HT1080 (cell line): ENCODE data around the gene CYTH1. TPM values are rescaled to one million over a fixed set of nuclear protein-coding genes. Genes with fewer than 3 reads are reported as not detected.

Source experiments
- DNase-seq: peaks from one replicate; pipeline ENCODE4 v3.0.0-alpha.2; 2015; ENCODE audit warnings: low read depth
- total RNA-seq: library from RNA; depleted of rRNA; stranded (reverse); fragments of >200 nt; shearing (Covaris generic); gene quantifications from 2 replicates; pipeline ENCODE4 v1.2.3, GENCODE V29; 2014

The CYTH1 gene
- total RNA-seq, 1 experiment from 2014 or later = 13.4 TPM

DNA sequence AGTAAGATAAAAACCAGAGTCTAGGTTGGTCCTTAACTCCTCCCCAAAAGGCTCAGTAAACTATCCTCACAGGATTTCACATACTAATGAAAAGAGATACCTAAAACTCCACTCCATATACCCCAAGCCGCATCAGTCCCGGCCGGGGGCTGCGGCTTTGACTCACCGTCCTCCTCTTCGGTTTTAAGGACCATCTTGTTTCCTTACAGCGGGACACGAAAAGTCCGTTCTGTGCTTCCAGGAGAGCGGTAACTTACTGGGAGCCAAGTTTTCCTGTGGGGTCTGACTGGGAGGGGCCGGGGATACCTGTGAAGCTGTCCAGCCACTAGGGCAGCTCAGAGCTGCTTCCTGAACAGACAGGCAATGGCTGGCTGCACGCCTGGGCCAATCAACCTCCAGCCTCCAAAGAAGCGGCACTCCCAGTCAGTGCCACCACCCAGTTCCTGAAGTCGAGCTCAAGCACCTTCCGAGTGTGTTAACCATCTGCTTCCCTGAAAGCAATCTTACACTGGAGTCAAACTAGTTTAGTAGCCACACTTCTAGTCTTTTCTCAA is 45.5 kb downstream of the CYTH1 start:
- peak; percentile 62 for DNase-seq

DNA sequence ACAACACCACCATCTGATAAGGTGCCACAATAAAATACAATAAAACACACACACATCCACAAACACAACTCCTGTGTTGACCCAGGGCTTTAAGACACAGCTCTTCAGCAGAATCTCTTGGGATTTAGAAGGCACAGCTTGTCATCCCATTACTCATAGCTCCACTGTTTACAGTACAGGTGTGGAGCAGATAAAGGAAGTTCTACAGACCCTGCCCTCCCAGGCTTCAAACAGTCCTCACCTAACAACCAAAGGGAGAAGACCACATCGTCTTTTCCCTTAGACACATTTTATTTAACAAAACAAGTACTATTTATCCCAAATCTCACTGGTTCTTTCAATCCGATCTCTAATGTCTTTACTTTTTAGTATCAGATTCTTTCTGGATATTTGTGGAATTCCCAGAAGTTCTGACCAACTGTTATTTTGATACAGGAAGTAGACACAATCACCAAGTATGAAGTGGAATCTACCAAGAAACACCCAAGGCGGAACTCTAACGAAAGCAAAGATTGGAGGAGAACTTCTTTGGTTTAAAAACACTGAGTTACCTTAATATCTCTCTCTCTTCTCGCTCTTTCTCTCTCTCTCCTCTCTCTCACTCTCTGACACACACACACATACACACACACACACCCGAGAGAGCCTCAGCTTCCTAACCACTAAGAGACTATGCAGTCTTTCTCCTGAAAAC is 46.1 kb downstream of the CYTH1 start:
- DNase-seq = peak; percentile 56

DNA sequence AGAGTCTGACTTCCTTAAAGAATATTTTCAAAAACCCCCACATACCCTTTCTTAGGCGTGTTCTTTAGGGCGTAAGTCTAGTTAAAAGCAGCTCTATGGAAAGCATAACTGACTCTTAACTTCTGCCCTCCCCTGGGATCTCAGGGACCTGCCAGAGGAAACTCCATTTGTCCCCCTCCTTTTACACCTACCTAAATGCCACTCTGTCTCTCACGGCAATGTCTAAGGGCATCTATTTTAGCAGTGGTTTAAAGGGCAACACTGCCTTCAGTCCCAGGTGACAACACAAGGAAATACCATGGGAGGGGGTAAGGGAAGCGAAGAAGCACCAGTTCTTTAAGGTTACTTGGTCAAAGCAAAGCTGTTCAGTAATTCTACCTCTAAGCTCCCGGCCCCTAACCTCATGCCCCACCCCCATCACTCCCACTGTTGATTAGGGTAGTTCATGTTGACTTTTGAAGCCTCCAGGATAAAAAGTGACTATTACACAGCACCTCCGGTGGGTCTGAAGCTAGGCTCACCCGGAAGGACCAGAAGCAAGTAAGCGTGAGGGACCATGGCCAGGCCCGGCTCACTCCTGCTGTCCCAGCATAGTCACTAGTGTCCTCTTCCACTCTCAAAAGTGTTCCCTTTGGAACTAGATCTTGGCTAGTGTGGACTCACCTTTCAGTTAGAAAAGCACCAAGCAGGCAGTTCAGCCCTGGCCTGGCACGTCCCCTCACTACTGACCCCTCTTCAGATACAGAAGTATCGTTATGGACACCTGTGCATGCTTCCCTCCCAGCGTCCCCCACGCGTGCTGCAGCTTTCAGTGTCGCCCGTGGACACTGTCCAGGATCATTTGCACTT is 47.1 kb downstream of the CYTH1 start:
- DNase-seq = no peak

DNA sequence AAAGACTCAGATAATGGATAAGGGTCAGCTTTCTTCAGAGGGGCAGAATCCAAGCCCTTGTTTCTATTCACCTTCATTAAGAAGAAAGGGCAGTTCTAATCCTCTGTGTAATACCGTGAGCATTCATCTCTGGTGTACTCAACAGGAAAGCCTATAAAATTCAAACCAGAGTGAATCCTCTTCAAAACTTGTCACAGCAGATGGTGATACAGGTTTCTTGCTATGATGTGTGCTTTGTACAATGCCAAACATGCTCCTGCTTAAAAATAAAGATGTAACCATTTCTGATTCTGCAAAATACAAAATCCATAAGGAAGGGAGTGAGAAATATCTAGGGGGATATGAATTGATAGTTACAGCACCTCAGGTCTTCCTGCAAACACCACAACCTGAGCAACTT is 49.7 kb downstream of the CYTH1 start:
- DNase-seq = no peak

DNA sequence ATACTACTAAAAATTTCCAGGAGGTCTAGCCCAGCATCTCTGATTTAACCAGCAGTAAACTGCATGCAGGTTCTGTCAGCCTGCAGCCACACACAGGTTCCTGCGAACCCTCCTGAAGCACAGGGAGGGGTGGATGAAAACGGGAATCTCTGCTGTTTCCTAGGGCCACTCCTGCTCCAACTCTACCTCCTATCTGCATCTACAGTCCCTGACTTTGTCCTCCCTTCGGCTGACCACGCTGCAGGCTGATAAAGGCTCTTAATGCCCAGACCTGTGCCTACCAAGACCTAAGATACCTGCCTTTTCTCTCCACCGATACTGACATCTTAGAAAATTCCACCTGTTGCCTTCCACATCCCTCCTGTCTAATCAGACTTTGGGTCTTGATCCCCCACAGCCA is 50.2 kb downstream of the CYTH1 start:
- DNase-seq = no peak

DNA sequence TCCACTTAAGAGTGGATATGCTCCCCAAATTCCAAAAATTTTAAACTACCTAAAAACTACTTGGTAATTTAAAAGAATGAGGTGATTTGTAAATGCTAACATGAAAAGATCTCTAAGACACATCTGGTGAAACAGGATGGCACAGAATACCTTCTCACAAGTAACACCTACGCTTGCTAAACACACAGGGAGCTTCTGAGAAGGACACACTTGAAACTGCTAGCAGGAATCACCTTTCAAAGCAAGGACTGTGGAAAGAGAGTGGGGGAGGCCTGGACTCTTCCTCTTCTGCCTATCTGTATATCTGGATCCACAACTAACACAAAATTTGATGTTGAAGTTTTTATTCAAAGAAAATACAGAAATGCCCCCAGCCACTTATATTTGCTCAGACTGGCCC is 52.4 kb downstream of the CYTH1 start:
- no peak for DNase-seq

DNA sequence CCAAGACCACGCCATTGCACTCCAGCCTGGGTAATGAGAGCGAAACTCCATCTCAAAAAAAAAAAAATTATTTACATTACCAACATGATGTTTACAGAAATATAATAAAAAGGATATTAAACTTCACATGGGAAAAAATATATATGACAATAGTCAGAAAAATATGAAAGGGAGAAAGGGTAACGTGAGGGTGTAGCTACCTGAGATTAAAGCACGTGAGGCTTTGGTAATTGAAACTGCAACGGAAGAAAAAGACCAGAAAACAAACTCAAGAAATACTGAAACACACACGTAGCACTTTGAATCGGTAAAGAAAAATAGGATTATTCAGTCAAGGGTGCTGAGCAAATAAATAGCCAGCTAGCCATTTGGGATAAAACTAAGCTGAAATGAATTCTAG is 53.6 kb downstream of the CYTH1 start:
- no peak for DNase-seq

DNA sequence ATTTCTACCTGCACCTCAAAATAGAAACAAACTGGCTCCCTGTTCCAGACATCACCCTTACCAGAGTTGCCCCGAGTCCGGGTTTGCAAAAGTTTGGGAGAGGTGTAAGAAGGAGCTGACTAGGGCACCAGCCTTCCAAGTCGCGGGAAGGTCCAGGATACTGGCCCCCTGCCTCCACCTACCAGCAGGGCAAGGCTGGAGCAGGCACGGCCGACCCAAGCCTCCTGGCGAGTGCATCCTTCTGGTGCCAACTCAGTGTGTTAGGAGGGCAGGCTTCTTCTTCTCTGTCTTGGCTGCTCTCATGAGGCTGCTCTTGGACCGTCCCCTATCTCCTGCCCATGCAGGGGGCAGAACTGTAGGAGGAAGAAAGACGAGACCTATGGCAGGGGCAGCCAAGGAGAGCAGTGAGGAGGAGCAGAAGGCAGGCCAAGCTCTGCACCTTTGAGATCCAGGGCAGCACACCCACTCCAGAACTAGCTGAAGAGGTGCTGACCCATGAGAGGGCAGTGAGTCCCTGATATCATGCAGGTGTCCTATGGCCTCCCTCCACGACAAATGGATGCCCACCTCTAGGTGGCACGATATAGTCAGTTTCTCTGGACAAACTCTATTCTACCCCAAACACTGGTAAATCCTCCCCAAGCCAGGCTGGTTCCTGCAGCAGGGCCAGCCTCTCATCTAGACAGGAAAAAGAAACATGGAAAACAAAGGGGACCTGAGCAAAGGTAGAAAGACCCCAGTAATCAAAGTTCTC is 54.4 kb downstream of the CYTH1 start:
- no peak for DNase-seq

DNA sequence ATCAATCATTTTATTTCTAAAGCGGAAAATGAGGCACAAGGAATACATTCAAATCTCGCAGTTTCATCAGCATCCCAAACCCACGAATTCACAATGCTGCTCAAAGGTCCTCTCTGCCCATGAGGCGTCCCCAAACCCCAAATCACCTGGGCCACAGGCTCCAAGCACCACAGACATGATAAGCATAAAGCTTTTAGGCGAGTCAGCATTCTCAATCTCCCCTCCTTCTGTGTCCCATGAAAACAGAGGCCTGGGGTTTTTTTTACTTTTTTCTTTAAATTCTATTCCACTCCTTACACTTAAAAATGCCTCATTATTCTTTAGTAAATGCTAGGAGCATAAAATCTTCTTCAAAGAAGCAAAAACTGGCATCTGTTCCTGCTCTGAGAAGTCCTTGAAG is 55.0 kb downstream of the CYTH1 start:
- DNase-seq = no peak

DNA sequence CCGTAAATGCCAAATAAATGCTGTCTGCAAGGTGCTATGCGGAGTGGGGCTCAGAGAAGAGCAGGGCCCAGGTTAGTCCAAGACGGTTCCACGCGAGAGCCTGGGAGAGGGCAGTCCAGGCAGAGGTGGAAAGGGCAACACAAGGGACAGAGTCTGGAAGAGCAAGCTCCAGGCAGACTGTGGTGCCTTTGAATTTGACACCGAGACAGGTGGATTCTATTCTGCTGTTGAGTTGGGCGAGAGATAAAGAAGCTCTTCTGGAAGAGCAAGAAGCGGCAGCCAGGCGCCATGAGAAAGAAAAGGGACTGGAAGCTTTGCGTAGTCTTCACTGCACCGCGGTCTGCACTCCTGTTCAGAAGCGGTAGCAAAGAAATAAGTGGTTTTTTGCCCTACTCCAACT is 55.6 kb downstream of the CYTH1 start:
- no peak for DNase-seq

DNA sequence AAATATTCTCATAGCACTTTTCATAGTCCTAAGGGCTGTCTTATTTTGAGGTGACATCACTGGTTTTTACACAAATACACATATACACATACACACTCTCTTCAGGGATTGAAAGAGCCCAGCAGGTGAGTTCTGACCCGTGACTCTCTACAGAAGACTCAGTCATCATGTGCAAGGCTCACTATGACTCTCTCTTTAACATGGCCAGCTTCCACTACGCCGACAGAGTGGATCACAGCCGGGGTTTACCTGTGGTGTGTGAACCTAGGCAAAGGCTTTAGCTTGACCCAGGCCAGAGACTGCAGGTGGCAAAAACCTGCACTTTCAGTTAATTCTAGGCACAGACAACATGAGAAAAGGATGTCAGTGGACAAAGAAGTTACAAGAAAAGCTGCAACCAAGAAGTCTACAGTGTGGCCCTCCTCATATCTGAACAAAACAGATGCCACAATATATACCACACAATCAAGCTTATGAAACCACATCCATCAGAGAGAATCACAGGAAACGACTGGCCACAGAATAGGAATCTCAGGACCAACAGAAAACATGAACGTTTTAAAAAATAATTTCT is 56.5 kb downstream of the CYTH1 start:
- no peak for DNase-seq

DNA sequence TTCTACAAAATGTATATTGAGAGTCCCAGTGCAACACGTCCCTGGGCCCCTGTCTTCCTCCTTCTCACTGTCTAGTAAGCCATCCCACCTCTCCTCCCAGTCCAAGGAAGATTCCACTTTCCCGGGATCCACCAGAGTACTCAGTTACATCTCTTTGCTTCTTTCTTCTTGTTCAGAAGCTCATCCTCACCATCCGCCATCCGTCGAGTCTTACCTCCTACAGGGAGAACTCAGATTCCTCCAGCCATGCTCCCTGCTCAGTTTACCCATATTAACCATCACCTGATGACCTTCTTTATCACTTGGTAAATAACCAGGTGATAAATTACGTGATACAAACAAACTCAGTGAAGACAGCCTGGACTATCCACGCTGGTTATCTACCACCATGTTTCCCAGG is 57.1 kb downstream of the CYTH1 start:
- no peak for DNase-seq

DNA sequence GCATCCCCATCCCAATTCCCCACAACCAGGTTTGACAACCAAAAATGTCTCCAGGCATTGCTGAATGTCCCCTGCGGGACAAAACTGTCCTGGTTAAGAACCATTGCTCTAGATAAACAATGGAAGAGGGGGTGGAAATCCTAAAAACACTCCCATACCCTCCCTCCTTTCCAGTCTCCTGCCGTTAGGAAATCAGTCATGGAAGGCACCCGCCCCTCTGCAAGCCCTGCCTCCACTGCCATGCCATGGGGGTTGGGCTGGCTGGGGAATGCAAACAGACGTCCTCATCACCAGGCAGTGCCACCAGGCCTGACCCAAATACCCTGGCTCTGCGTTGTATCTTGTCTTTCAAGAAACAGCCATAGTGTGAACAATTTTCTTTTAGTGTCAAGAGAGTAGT is 57.5 kb downstream of the CYTH1 start:
- DNase-seq = no peak

DNA sequence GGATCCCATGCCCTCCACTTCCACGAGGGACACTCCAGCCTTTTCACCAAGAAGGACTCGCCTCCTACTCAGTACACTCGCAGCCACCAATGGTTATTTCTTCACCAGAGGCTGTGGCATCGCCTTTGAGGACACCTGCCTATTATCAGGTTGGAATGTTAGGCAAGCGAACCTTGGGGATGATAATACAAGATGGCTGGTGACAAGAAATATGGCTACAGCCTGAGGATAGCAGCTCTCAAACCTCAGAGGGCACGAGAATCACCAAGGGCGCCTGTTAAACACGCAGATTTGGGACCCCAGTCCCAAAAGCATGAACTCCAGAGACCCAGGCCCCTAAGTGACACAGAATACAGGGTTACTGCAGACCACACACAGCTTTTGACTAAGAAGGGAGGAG is 58.1 kb downstream of the CYTH1 start:
- DNase-seq = no peak

DNA sequence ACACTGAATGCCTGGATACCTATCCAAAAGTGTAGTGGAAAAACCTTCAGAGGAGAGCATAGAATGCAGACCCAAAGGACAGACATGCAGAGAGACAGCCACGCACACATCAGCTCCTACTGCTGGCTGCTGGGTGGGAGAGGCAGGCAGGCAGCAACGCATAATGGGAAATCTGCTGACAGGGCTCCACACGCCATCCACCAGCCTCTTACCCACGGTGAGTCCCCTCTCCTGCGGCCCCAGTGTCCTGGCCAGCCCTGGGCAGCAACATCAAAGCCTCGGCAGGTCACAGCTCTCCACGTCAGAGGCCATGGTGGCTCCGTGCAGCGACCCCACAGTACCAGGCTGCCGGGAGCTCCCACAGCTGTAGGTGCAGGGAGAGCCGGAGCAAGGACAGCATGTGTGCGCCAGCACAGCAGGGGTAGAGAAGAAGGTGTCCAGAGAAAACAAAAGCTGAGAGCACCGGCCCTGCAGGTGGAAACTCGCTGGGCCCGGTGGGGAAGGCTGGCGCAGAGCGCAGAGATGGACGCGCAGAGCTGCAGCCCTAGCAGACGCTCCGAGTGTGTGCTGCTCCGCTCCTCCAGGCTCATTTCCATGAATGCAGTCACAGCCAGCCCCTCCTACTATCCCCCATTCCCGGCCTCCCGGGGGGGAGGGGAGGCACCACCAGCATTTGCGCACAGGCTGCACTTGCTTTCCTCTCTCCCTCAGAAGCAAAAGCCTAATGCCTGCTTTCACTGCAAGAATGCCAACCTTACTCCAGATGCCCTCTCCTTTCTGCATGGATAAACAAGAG is 58.9 kb downstream of the CYTH1 start:
- no peak for DNase-seq

DNA sequence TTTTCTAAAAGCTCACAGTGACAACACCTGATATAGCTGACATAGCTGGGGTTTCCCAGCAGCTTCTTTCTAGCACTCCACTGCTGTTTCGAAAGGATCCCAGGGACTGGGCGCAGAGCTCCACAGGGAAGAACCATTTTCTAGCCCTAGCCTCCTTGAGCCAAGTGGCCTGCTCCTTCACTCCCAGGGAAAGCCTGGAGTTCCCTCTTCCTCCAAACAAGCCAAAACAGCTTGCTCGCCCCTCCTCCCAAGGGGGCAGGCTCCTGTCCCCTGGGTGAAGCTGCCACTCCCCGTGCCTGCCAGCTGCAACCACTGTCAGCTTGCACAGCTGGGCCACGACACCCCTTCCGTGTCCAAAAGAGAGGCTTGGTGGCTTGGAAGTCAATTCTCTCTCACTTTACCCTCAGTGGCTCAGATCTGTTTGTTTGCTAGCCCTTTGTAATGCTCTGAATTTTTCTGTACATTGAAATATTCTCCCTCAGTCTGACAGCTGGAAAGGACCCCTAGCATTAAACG is 59.8 kb downstream of the CYTH1 start:
- DNase-seq = no peak

DNA sequence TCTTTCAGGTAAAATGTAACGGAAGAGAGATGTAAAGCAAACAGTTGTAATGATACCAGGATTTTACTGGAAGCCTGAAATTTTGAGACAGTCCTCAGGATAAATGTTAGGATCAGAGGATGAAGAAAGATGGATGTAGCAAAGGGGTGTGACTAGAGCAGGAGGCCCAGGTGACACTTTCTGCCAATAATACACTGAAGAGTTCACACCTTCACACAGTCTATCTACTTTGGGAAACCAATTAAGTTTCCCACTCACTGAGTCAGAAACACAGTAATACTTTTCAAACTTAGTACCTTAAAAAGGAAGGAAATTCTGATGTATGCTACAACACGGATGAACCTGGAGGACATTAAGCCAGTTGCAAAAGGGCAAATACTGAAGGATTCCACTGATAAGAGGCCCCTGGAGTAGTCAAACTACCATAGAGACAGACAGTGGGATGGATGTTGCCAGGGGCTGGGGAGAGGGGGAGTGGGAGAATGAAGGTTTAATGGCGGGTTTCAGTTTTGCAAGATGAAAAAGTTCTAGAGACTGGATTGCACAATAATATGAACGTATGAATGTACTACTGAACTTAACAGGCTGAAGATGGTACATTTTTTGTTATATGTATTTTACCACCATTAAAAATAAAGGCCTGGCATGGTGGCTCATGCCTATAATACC is 62.3 kb downstream of the CYTH1 start:
- DNase-seq = no peak

DNA sequence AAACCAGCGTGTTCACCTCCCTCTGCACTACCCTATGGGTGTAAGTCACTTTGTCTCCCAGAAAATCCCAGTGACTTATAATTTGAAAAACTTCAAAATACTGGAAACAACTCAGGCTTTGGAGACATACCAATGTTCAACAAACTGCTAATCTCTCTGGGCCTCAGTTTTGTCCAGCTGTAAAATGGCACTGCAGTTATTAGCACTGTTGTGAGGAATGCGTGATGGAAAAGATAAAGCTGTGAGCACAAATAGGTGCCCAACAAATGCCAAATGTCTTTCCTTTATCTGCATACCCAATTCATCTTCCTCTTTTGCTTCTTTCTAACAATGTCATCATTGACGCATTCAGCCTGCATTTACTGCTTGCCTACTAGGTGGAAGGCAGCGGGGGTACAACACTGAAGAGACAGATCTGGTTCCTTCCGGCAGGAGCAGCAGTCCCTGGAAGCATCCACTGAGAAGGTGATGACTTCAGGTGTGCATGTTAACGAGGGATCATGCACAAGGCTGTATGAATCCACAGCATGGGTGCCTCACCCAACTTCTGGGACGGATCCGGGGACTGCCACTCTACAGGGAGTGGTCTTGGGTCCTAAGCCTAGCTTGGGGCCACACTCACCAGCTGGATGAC is 63.4 kb downstream of the CYTH1 start:
- no peak for DNase-seq

DNA sequence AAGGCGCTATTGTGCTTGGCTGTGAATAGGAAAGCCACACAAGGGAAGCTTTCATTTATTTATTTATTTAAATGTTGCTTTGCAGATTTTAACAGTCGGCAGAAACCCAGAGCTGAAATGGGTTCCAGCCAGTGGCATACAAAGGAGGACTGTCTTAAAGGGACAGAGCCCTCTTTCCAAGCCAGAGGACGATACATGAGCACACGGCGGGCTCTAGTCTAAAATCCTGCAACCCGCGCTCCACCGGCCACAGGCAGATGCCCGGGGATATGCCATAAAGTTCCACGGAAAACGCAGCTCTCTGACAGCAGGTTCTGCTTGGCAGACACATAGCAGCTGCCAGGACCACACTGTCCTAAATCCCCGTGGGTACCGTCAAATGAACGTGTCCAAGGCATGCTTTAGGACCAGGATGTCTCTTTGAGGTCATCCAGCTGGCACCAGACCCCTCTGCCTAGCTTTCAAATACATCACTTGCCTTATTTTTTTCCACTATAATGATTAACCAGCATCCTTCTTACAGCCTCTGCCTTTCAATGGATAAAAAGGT is 64.6 kb downstream of the CYTH1 start:
- DNase-seq = no peak
